Smooth muscle cell of the brain vasculature (primary cell): Measurements from ENCODE around the gene FOXO6.
A peak's percentile ranks its signal among the peaks of the same experiment; 100 is the strongest.

Experiments used
- DNase-seq: peaks from one replicate; pipeline ENCODE4 v3.0.0-alpha.2; 2012; ENCODE audit warnings: low read depth, low spot score

The FOXO6 gene

GRCh38 chr1:41360786-41361494, at the start of gene FOXO6:
TSS of gene FOXO6 (plus strand) at chr1:41361434.
- DNase-seq, result peak; percentile 87

DNA sequence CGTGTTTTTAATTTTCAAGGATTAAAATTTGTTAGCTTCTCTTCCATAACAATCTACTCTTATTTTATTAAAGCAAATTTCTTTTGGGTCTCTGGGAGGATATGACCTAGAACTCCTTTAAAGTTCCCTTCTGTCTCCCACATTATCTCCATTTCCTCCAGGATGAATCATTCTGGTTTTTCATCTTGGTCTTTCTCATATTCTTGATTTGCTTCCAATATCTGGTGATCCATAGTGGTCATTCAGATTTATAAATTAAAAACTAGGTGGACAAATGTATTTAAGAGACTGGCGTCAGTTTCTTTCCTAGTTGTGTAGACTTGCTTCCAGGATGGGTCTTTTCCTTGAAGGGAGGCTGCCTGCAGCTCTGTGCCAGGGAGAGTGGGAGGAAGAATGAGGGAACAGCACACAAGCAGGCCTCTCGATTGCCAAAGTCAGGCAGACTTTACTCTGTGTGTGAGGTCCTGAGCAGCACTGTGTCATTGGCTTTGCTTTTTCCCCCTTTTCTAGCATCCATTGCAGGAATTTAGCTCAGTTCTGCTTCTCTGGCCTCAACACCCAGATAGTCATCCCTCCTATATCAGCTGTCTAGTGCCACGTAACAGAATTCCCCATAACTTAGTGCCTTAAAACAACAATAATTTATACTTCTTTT, 48.1 kb upstream of the FOXO6 start:
- DNase-seq, result no peak

DNA sequence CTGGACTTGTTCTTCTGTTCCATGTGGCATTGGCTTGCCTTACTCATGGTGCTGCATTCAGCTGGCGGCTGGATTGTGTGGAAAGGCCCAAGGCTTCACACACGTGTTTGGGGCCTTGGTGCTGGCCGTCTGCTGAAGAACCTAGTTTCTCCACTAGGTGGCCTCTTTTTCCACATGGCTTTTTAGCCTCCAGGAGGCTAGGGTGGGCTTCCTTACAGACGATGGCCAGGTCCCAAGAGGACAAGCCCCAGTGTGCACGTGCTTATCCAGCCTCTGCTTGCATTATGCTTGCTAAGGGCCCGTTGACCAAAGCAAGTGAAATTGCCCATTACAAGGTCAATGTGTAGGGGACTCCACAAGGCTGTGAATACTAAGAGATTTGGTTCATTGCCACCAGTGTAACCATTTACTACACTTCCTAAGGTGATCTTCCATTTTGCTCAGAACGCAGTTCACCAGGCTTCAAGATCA, 47.5 kb upstream of the FOXO6 start:
- DNase-seq, result no peak

- DNase-seq, result no peak
These were observed 46.7 kb upstream of the FOXO6 start for GRCh38 chr1:41314376-41315145.

GRCh38 chr1:41315146-41315822, 46.0 kb upstream of the FOXO6 start:
- DNase-seq, result no peak

DNA sequence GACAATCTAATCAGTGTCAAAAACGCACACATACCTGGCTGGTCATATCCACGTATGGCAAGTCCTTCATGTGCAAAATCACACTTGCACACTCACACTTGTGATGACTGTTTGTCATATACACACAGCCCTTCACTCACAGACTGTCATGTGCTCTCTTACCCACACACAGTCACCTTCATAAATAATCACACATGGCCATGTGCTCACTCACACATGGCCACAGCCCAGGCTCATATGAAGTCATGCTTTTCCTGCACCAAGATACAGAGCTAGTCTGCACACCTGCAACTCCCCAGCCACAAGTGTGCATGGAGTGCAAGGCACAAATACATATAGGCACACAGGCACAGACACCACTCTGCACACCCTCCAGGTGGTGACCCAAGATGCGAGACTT, 45.4 kb upstream of the FOXO6 start:
- DNase-seq, result no peak

DNA sequence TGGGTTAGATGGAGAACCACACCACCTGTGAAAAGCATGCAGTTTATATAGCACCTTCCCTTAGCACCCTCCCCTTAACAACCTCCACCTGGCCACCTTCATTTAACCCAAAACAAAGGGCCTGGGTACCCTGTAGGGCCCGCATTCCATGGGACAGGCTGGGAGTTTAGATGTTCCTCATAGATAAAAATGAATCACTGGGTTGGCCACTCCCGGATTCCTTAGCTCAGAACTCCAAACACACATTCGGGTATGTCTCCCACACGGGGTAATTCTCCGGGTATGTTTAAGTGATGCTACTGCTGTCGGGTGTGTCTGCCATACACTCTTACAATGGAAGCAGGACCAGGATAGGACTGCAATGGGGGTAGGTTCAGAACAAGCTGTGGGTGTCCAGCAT, 43.9 kb upstream of the FOXO6 start:
- no peak for DNase-seq

DNA sequence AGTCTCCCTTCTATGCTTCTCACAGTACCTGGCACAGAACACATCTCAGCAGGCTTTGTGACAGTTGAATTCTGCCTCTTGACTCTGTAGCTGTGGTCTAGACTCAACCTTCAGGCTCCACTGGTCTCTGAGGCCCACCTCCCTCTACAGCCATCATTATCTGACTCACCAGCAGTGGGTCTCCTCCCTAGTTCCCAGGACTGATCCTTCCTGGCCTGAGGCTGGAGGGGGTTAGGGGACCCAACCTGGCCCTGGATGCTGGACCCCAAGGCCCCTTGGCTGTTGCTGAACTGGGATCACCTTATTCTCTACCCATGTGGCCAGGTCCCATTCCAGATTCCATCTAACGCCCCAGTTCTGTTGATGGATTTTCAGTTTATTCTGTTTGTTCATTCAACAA, 43.1 kb upstream of the FOXO6 start:
- no peak for DNase-seq

DNA sequence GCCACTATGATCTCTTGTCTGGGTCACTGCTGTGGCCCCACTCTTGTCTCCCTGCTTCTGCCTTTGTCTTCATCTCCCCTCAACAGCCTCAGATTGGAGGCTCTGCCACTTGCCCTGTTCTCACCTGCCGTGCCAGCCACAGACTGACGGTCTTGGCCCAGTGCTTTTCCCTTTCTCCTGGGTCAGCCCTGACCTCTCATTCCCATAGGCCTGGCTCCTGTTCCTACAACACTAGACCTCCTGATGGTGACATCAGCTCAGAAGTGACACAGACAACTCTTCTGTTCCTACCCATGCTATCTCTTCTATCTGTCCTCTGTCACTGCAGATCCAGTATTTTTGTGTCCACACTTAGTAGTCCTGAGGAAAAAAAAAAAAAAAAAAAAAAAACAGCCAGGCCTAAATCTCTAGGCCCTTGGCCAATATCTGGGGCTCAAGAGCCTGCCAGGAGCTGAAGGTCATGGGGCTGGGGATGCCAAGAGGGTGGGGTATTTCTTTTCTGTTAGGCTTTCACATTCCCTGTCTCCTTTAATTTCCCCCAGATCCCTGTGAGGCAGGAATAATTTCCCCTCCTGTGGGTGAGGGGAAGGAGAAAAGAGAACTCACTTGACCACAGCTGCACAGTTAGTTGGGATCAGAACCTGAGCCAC, 42.0 kb upstream of the FOXO6 start:
- DNase-seq, result no peak

DNA sequence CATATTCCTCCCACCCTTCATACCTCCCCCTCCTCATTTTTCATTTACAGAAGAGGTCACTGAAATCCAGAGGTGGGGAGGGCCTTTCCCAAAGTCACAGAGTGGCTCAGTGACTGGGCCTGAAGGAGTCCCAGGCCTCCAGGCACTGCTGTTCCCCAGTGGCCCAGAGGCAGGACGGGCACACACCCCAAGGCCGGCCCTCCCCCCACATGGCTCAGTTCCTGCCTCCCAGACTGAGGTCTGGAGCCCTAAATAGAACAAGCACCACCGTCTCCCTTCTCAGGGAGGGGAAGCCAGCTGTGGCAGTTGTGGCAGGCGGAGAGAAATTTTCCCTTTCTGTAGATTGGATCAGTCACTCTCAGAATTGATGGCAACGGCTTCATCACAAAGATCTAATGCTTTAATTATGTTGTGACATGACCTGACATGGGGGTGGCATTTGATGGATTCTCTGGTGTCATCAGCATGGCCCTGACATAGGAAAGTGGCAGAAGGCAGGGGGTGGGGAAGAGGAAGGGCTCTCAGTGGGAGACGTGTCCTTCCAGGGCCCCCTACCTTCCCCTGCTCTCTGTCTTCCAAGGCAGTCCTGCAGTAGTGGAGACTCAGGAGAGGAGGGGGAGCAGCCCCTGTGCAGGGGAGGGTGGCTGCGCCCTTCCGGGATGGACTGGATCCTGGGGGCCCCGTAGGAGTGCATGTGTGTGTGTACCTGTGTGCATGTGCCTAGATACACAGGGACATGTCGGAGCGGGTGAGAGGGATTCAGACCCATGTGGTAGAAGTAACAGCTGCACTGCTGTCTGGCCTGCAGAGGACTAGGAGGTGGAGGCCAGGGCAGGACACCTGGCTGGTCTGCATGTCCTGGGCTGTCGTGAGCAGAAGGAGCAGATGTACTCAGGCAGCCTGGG, 41.2 kb upstream of the FOXO6 start:
- DNase-seq, result no peak

DNA sequence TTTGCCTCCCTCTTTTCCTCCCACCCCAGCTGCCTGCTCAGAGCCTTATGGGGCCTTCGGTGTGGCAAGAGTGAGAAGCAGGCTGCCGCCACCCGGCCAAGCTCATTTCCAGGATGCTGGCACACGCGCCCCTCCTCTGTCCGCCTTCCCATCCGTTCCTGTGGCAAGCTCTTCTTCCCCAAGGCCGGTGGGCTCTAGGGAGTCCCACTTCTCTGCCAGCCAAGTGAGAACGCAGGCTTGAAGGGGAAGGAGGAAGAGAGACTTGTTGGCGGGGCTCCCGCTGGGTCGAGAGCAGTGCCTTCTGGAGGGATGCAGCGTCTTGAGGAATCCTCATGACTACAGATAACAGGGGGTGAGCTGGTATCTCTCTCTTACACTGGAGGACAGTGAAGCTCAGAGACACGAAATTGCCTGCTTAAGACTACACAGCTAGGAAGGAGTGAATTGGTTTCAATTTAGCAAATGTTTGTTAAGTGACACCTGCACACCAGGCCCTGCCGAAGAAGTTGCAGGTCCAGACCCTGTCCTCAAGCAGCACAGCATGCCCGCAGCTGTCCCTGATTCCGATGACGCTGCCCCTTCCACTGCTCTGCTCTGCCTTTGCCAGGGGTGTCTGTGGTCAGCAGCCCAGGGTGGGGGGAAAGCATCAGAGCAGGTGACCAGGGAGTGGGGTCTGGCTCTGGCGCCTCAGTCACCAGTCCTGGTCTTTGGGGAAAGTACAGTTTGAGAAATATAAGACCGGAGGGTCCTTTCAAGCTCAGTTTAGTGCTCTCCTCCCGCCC, 40.1 kb upstream of the FOXO6 start:
- no peak for DNase-seq

GRCh38 chr1:41322101-41322661, 39.1 kb upstream of the FOXO6 start:
- no peak for DNase-seq

DNA sequence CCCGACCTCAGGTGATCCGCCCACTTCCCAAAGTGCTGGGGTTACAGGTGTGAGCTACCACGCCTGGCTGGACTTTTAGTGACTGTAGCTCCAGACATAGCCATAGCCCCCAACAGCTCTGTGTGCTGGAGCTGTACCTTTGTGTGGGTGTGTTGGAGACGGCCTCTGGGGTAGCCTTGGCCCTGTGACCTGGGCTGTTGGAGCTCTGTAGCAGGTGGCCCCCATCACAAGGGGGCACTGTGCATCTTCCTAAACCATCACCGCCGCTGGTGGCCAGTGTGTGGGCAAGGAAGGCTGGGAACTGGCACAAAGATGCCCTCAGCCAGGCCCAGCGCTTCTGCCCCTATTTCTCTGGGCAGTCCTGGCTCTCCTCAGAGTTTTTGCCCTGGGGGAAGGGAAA, 38.4 kb upstream of the FOXO6 start:
- no peak for DNase-seq

- no peak for DNase-seq
These were observed 38.0 kb upstream of the FOXO6 start for GRCh38 chr1:41323243-41323642.

- no peak for DNase-seq
These were observed 35.4 kb upstream of the FOXO6 start for GRCh38 chr1:41325801-41326200.

GRCh38 chr1:41327383-41327999, 33.7 kb upstream of the FOXO6 start:
- DNase-seq, result no peak

- DNase-seq, result no peak
These were observed 33.1 kb upstream of the FOXO6 start for GRCh38 chr1:41328001-41328615.
